HUES6 (cell line): ENCODE results near the gene EFCAB14.
"Not testable (repeated sequence)": the region's sequence is repeated elsewhere in the genome, so short reads cannot be mapped to it uniquely, and the experiment has no call there.

Experiments used
- H3K27ac ChIP-seq: 2 replicates; pipeline ENCODE4 v1.7.0; 2013; ENCODE audit warnings: low read depth, mild to moderate bottlenecking, low read length, inconsistent platforms
- H3K27me3 ChIP-seq: 2 replicates; pipeline ENCODE4 v1.6.1; 2013; ENCODE audit warnings: low read length; ENCODE audit not compliant: control insufficient read depth, insufficient read depth
- H3K36me3 ChIP-seq: 2 replicates; pipeline ENCODE4 v1.6.1; 2013; ENCODE audit warnings: low read length; ENCODE audit not compliant: control insufficient read depth, insufficient read depth
- H3K4me1 ChIP-seq: 2 replicates; pipeline ENCODE4 v1.6.1; 2013; ENCODE audit warnings: low read length; ENCODE audit not compliant: control insufficient read depth, insufficient read depth
- H3K4me3 ChIP-seq: 2 replicates; pipeline ENCODE4 v1.5.1; 2013; ENCODE audit warnings: low read depth, low read length
- H3K9ac ChIP-seq: one replicate; pipeline ENCODE4 v1.6.1; 2013; ENCODE audit warnings: mild to moderate bottlenecking, low read length
- H3K9me3 ChIP-seq: 2 replicates; pipeline ENCODE4 v1.6.1; 2013; ENCODE audit warnings: low read depth, low read length; ENCODE audit not compliant: control insufficient read depth, insufficient read depth

The EFCAB14 gene

GRCh38 chr1:46694676-46695075 is 24.2 kb downstream of the EFCAB14 start:
- not testable (repeated sequence) for H3K4me1 ChIP-seq, H3K27ac ChIP-seq, H3K4me3 ChIP-seq, H3K27me3 ChIP-seq, H3K9me3 ChIP-seq, H3K9ac ChIP-seq
- peaks cover 70% of the 10 kb centered on the region for H3K36me3 ChIP-seq

- no peak overlapping the region for H3K4me3 ChIP-seq
- H3K9ac ChIP-seq, result no peak overlapping the region
- peaks cover 75% of the 10 kb centered on the region for H3K36me3 ChIP-seq
- no peaks in the 10 kb centered on the region for H3K9me3 ChIP-seq
- no peaks in the 10 kb centered on the region for H3K4me1 ChIP-seq
- no peaks in the 10 kb centered on the region for H3K27me3 ChIP-seq
- no peak overlapping the region for H3K27ac ChIP-seq
These were observed 25.8 kb downstream of the EFCAB14 start for GRCh38 chr1:46692811-46693770.

GRCh38 chr1:46691997-46692790 is 26.7 kb downstream of the EFCAB14 start:
- Histone ChIP-seq H3K4me1 (no peaks in the 10 kb centered on the region), H3K27me3 (no peaks in the 10 kb centered on the region), H3K27ac (no peak overlapping the region), H3K9ac (no peak overlapping the region), H3K36me3 (peaks cover 80% of the 10 kb centered on the region), H3K9me3 (no peaks in the 10 kb centered on the region), H3K4me3 (no peak overlapping the region)

GRCh38 chr1:46690931-46691421 is 27.9 kb downstream of the EFCAB14 start:
- Histone ChIP-seq H3K36me3 (peaks cover 81% of the 10 kb centered on the region), H3K4me1 (no peaks in the 10 kb centered on the region), H3K9ac (no peak overlapping the region), H3K9me3 (no peaks in the 10 kb centered on the region), H3K4me3 (no peak overlapping the region), H3K27me3 (no peaks in the 10 kb centered on the region), H3K27ac (no peak overlapping the region)

- H3K36me3 ChIP-seq, result peaks cover 82% of the 10 kb centered on the region
- no peaks in the 10 kb centered on the region for H3K9me3 ChIP-seq
- no peak overlapping the region for H3K9ac ChIP-seq
- no peak overlapping the region for H3K4me3 ChIP-seq
- H3K4me1 ChIP-seq, result no peaks in the 10 kb centered on the region
- H3K27ac ChIP-seq, result no peak overlapping the region
- no peaks in the 10 kb centered on the region for H3K27me3 ChIP-seq
These were observed 29.0 kb downstream of the EFCAB14 start for GRCh38 chr1:46689897-46690296.

GRCh38 chr1:46689356-46689755 is 29.6 kb downstream of the EFCAB14 start:
- no peaks in the 10 kb centered on the region for H3K4me1 ChIP-seq

GRCh38 chr1:46687921-46688509 is 30.9 kb downstream of the EFCAB14 start:
- Histone ChIP-seq H3K27me3 (no peaks in the 10 kb centered on the region), H3K9ac (no peak overlapping the region), H3K9me3 (no peaks in the 10 kb centered on the region), H3K36me3 (peaks cover 95% of the 10 kb centered on the region), H3K27ac (no peak overlapping the region), H3K4me1 (no peaks in the 10 kb centered on the region), H3K4me3 (no peak overlapping the region)

More at GRCh38 chr1:46689356-46689755, 29.6 kb downstream of the EFCAB14 start:
- Histone ChIP-seq H3K9me3 (no peaks in the 10 kb centered on the region), H3K9ac (no peak overlapping the region), H3K4me3 (no peak overlapping the region), H3K36me3 (peaks cover 87% of the 10 kb centered on the region), H3K27ac (no peak overlapping the region), H3K27me3 (no peaks in the 10 kb centered on the region)

- no peak overlapping the region for H3K9ac ChIP-seq
- H3K4me3 ChIP-seq, result no peak overlapping the region
- H3K4me1 ChIP-seq, result no peaks in the 10 kb centered on the region
- no peak overlapping the region for H3K27ac ChIP-seq
- no peaks in the 10 kb centered on the region for H3K9me3 ChIP-seq
- H3K27me3 ChIP-seq, result no peaks in the 10 kb centered on the region
- H3K36me3 ChIP-seq, result peaks cover 98% of the 10 kb centered on the region
These were observed 31.7 kb downstream of the EFCAB14 start for GRCh38 chr1:46687093-46687659.

- peaks cover 98% of the 10 kb centered on the region for H3K36me3 ChIP-seq
- no peak overlapping the region for H3K4me3 ChIP-seq
- H3K9me3 ChIP-seq, result no peaks in the 10 kb centered on the region
- no peak overlapping the region for H3K27ac ChIP-seq
- no peak overlapping the region for H3K9ac ChIP-seq
- H3K4me1 ChIP-seq, result no peaks in the 10 kb centered on the region
- no peaks in the 10 kb centered on the region for H3K27me3 ChIP-seq
These were observed 32.7 kb downstream of the EFCAB14 start for GRCh38 chr1:46686255-46686654.

- Histone ChIP-seq H3K9me3 (no peaks in the 10 kb centered on the region), H3K27me3 (no peaks in the 10 kb centered on the region), H3K4me3 (no peak overlapping the region), H3K4me1 (no peaks in the 10 kb centered on the region), H3K9ac (no peak overlapping the region), H3K36me3 (peaks cover 100% of the 10 kb centered on the region), H3K27ac (no peak overlapping the region)
These were observed 34.2 kb downstream of the EFCAB14 start for GRCh38 chr1:46684670-46685069.
